ENCODE results near the gene RPL12. TPM values are rescaled to one million over a fixed set of nuclear protein-coding genes. Genes with fewer than 3 reads are reported as not detected.

Gene RPL12
- 1,000 to 10,000 TPM; 1,789 to 1,979 TPM for total RNA-seq

GRCh38 chr9:127450830-127451607 lies at the start of gene RPL12, which contains the start of gene LRSAM1:
TSS of gene RPL12 (minus strand) at chr9:127451406. CDS start at chr9:127451317, 89 bp downstream.
TSS of gene LRSAM1 (plus strand) at chr9:127451510. CDS start at chr9:127454528, 3,018 bp downstream.
- Mint-ChIP-seq H3K36me3 (peaks cover 45 to 62% of the 10 kb centered on the region in 2 donors), H3K9me3 (no peaks in the 10 kb centered on the region), H3K27ac (peak within 1 kb of the TSS; percentile 98 to 100)
- ATAC-seq (peak; percentile 70 to 75), DNase-seq (ENCODE audit: low spot score in 2 of 2) (peak; percentile 97 to 100)

- H3K27ac Mint-ChIP-seq, result no peak overlapping the region
- no peak for DNase-seq (ENCODE audit: low spot score in 2 of 2)
- peaks cover 0 to 5% of the 10 kb centered on the region in 2 donors for H3K36me3 Mint-ChIP-seq
- H3K9me3 Mint-ChIP-seq, result no peaks in the 10 kb centered on the region
- ATAC-seq, result no peak
Observed at GRCh38 chr9:127500862-127501261, 49.7 kb upstream of the RPL12 start.

- DNase-seq (ENCODE audit: low spot score in 2 of 2) (no peak), ATAC-seq (no peak)
- Mint-ChIP-seq H3K9me3 (no peaks in the 10 kb centered on the region), H3K27ac (no peak overlapping the region), H3K36me3 (peaks cover 0 to 7% of the 10 kb centered on the region in 2 donors)
Observed at GRCh38 chr9:127500399-127500798, 49.2 kb upstream of the RPL12 start.

DNA sequence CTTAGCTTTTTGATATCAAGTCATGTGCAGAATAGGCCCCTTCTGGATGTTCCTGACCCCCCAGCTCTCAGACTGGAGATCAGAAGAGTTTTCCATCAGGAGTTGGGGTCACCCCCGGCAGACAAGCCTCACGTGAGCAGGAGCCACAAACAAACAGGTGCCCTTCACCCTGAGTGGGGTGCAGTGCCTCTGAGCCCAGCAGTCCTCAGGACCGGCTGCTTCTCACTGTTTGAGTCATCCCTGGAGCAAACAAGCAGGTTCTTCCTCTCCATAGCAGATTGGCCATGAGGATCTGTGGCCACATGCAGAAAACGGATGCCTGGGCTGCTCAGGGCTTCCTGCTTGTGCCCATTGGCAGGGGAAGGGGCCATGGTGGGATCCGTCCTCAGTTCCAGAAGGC lies 47.1 kb upstream of the RPL12 start:
- DNase-seq (ENCODE audit: low spot score in 2 of 2), result no peak
- Mint-ChIP-seq H3K36me3 (peaks cover 0 to 7% of the 10 kb centered on the region in 2 donors), H3K27ac (no peak overlapping the region), H3K9me3 (no peaks in the 10 kb centered on the region)
- ATAC-seq, result no peak

DNA sequence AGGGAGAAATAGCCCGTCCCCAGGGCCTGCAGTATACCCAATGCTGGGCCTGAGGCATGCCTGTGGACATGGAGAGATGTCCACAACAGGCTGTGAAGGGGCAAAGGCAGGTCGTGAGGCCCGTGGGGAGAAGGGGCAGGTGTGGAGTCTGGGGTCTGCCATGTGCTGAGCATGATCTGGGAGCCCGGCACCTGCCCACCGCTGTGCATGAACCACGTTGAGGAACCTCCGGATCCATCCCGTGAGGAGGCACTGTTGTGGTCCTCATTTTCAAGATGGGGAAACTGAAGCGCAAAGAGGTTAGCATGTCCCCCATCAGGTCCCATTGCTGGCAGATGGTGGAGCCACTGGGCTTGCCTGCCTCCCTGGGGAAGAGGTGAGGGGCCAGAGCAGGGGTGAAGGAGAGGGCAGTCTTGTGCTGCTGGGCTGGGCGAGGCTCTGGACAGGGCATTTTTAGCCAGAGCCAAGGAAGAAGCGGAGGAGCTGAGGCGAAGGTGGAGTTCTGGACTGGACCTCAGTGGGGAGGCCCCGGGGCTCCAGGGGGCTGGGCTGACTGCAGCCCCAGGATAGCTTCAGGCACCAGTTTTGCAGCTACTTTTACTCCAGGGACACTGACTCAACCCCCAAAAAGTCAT lies 46.6 kb upstream of the RPL12 start:
- peaks cover 0 to 7% of the 10 kb centered on the region in 2 donors for H3K36me3 Mint-ChIP-seq
- ATAC-seq, result no peak
- no peak overlapping the region for H3K27ac Mint-ChIP-seq

GRCh38 chr9:127496974-127497373 lies 45.8 kb upstream of the RPL12 start:
- DNase-seq (ENCODE audit: low spot score in 2 of 2), result no peak
- ATAC-seq, result no peak
- H3K9me3 Mint-ChIP-seq, result no peaks in the 10 kb centered on the region
- no peak overlapping the region for H3K27ac Mint-ChIP-seq
- H3K36me3 Mint-ChIP-seq, result peaks cover 0 to 7% of the 10 kb centered on the region in 2 donors

More for the DNA sequence above, 46.6 kb upstream of the RPL12 start:
- no peaks in the 10 kb centered on the region for H3K9me3 Mint-ChIP-seq
- DNase-seq (ENCODE audit: low spot score in 2 of 2), result no peak

- Mint-ChIP-seq H3K36me3 (peaks cover 0 to 7% of the 10 kb centered on the region in 2 donors), H3K9me3 (no peaks in the 10 kb centered on the region), H3K27ac (peak overlapping the region in 1 of 2 donors; percentile 50)
- DNase-seq (ENCODE audit: low spot score in 2 of 2) (no peak), ATAC-seq (no peak)
Observed at GRCh38 chr9:127495884-127496555, 44.8 kb upstream of the RPL12 start.

GRCh38 chr9:127494304-127494702 lies 43.1 kb upstream of the RPL12 start:
- ATAC-seq, result no peak
- DNase-seq (ENCODE audit: low spot score in 2 of 2), result no peak
- H3K9me3 Mint-ChIP-seq, result no peaks in the 10 kb centered on the region
- no peak overlapping the region for H3K27ac Mint-ChIP-seq
- peaks cover 6 to 12% of the 10 kb centered on the region in 2 donors for H3K36me3 Mint-ChIP-seq

DNA sequence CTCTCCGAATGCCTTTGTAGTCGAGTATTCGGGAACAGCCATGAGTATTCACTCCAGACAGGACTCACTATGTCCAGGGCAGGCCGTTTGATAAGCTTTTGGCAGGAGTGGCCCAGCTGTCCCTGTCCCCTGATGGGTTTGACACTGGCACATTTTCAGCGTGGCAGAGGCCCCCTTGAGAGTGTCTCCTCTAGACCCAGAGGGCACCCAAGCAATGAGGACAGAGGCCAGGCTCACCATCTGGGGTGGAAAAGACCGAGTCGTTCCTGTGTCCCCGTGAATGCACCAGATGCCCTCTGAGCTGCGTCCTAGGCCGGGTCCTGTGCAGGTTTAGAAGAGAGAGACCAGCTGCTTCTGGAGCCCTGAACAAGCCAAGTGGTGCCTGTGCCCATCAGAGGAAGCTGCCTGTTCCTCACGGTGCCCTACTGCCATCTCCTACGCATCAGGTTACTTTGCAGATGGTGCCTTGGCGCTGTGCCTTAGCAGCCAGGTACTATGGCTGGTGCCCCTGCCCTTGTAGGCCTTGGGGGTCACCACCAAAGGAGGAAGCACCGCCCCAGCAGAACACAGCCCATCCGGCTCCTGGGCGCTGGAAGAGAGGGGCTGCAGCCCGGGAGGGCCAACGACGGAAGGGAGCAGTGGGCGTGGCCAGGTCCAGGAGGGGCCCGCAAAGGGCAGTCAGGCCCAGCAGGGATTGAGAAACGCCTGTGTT lies 42.5 kb upstream of the RPL12 start:
- ATAC-seq, result no peak
- Mint-ChIP-seq H3K27ac (no peak overlapping the region), H3K9me3 (no peaks in the 10 kb centered on the region), H3K36me3 (peaks cover 6 to 16% of the 10 kb centered on the region in 2 donors)
- no peak for DNase-seq (ENCODE audit: low spot score in 2 of 2)

- peak overlapping the region in 1 of 2 donors; percentile 29 for H3K27ac Mint-ChIP-seq
- no peaks in the 10 kb centered on the region for H3K9me3 Mint-ChIP-seq
- DNase-seq (ENCODE audit: low spot score in 2 of 2) (no peak), ATAC-seq (no peak)
- peaks cover 6 to 17% of the 10 kb centered on the region in 2 donors for H3K36me3 Mint-ChIP-seq
Observed at GRCh38 chr9:127492616-127493015, 41.4 kb upstream of the RPL12 start.

DNA sequence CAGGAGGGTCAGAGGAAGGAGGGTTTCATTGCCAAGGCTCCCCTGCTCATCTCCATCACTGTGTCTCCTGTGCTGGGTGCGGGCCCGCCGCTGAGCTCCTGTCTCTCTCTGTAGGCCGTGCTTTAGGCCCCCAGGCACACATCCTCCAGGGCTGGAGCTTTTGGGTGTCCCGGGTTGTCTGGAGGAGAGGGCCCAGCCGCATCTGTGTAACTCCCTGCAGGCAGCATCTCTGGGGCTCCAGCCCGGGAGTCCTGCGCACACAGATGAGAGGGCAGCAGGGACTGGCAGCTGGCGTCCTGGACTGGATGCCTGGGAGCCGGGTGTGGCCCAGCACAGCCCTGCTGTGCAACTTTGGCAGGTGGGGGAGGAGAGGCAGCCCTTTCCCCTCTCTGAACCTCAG lies 40.3 kb upstream of the RPL12 start:
- DNase-seq (ENCODE audit: low spot score in 2 of 2) (no peak), ATAC-seq (no peak)
- Mint-ChIP-seq H3K27ac (no peak overlapping the region), H3K36me3 (peaks cover 6 to 17% of the 10 kb centered on the region in 2 donors), H3K9me3 (no peaks in the 10 kb centered on the region)

DNA sequence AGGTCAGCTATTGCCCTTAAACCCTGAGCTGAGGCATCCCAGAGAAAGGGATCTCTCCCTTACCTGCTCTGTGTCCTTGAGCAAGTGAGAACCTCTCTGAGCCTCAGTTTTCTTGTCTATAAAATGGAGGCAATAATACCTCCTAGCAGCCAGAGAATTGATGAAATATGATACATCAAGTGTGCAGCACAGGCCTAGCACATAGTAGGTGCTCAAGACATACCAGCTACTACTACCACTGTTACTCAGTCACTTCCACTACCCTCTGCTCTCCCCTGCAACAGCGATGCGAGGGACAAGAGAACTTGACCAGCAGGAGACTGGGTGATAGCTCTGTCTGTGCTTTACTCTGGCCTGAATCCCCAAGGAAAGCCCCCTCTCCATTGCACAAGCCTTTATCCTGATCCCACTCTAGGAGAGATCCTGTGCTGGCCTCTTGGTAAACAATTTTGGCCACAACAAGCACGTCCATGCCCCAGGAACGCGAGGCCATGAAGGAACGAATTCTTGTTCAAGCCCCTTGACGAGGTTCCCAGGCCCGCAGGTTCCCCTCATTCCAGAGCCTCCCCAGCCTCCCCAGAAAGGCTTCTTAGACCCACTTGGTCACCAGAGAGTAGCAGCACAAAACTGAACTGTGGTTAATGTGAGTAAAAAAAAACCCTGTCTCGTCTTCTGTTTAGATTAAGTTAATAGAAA lies 39.5 kb upstream of the RPL12 start:
- ATAC-seq, result no peak
- H3K36me3 Mint-ChIP-seq, result peaks cover 6 to 11% of the 10 kb centered on the region in 2 donors
- no peaks in the 10 kb centered on the region for H3K9me3 Mint-ChIP-seq
- no peak for DNase-seq (ENCODE audit: low spot score in 2 of 2)
- H3K27ac Mint-ChIP-seq, result no peak overlapping the region

DNA sequence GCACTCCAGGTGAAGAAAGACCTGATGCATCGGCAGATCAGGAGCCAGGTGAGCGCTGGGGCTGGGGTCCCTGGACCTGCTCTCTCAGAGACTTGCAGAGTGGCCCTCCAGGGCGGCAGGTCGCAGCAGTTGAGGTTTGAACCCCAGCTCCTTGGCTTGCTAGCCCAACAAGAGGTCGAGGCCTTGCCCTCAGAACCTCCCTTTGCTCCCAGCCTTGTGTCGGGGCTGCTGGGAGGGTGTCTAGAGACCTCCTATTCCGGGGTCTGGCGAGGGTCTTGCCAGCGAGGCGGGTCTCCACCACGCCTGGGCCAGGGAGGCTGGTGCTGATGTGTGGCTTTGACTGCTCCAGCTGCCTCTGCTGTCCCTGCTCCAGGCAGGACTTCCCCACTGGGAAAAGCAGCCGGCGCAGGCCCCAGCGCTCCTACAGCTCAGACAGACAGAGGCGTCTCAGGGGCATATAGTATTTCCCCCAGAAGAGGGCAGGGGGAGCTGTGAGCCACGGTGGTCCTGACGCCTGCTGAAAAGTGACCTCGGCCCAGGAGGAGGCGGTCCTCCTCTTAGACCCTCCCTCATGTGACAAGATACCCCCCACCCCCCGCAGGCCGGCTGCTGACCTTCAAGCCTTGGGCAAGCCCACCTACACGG lies 38.4 kb upstream of the RPL12 start:
- H3K27ac Mint-ChIP-seq, result no peak overlapping the region
- ATAC-seq (no peak), DNase-seq (ENCODE audit: low spot score in 2 of 2) (no peak)
- H3K36me3 Mint-ChIP-seq, result peaks cover 6 to 10% of the 10 kb centered on the region in 2 donors
- no peaks in the 10 kb centered on the region for H3K9me3 Mint-ChIP-seq

DNA sequence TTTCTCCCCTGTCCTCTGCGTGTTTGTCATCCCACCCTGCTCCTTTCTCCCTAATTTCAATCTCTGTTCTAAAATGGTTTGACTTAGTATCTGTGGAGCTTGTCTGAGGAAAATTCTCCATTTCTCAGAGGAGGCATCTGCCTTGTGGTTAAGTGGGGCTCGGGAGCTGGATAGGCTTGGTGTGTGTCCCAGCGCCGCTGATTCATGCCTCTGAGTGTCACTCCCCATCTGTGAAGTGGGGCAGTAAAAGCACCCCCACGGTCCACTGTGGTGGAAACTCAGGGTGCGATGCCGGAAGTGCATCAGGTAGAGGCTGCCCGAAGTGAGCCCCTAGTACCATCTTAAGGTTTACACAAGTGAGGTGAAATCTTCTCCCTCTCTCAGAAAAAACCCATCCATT lies 37.7 kb upstream of the RPL12 start:
- peaks cover 6 to 10% of the 10 kb centered on the region in 2 donors for H3K36me3 Mint-ChIP-seq
- DNase-seq (ENCODE audit: low spot score in 2 of 2) (no peak), ATAC-seq (no peak)
- H3K9me3 Mint-ChIP-seq, result no peaks in the 10 kb centered on the region
- H3K27ac Mint-ChIP-seq, result no peak overlapping the region

GRCh38 chr9:127485995-127486394 lies 34.8 kb upstream of the RPL12 start:
- ATAC-seq, result no peak
- Mint-ChIP-seq H3K9me3 (no peaks in the 10 kb centered on the region), H3K27ac (peak overlapping the region in 1 of 2 donors; percentile 55), H3K36me3 (peaks cover 6 to 10% of the 10 kb centered on the region in 2 donors)
- DNase-seq (ENCODE audit: low spot score in 2 of 2), result no peak

DNA sequence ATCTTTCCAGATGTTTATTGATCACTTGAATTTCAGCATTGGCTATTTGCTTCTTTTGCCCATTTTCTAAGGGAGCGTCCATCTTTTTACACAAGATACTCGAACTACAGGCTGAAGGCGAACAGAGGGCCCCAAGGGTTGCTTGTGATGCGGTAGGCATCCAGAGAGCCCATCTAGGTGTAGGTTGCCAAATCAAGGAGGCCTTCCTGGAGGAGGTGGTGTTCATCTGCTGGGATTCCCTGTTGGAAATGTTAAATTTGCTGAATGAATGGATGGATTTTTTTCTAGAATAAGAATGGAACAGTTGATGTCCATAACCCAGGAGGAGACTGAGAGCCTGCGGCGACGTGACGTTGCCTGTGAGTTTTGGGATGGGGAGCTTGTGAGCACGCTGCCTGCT lies 31.5 kb upstream of the RPL12 start:
- ATAC-seq (no peak), DNase-seq (ENCODE audit: low spot score in 2 of 2) (no peak)
- H3K9me3 Mint-ChIP-seq, result no peaks in the 10 kb centered on the region
- no peak overlapping the region for H3K27ac Mint-ChIP-seq
- H3K36me3 Mint-ChIP-seq, result no peaks in the 10 kb centered on the region
